Embryonic facial prominence (tissue), 1 donor: ENCODE results near the gene SYP.
A peak's percentile ranks its signal among the peaks of the same experiment; 100 is the strongest.

Experiments used
- DNase-seq: peaks from one replicate; pipeline ENCODE4 v3.0.0-alpha.2; 2016; ENCODE audit errors: extremely low spot score

The SYP gene

DNA sequence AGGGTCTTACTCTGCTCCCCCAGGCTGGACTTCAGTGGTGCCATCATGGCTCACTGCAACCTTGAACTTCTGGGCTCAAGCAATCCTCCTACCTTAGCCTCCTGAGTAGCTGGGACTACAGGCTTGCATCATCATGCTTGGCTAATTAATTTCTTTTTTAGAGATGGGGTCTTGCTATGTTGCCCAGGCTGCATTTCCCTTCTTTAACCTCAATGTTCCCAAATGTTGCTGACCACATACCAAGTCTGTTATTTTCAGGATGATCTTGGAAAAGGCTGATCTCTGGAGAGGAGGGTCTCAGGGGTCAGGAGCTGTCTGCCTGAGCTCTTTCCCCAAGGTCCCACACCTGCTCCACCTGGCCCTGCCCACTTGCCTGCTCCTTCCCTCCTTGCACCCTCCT lies 20.1 kb upstream of the SYP start:
- DNase-seq, result no peak

DNA sequence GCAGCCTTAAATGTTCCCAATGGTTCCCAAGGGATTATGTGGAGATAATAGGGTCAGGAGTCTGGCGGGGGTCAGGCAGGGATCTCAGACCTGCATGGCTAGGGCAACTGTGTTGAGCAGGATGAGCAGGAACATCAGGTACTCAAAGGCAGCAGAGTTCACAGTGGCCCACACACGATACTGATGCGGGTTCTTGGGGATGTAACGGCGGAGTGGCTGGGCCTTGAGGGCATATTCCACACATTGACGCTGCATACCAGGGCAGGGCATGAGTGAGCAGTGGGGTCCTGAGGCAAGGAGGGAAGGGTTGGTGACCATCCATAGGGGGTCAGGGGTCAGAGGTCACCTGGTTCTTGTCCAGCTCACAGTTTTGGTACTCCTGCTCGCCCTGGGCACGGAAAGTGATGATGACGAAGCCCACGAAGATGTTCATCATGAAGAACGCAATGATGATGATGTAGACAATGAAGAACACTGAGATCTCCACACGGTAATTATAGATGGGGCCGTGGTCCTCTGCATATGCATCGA lies 15.1 kb upstream of the SYP start:
- no peak for DNase-seq

DNA sequence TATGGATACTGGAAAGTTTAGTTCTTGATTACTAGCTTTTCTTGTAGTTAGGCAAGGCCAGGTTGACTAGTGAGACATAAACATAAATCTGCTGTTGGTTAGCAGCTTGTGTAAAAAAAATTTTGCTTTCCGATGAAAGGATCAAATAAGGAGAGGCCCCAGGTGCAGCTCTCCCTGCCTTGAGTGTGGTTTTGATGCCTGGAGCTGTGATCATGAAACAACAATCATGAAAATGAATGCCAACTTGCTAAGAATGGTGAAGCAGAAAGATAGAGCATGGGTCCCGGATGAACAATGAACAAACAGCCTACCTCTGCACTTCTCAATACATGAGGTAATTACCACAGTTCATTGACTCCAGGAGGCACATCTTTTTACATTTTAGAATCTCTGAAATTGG lies 14.4 kb upstream of the SYP start:
- DNase-seq, result no peak

DNA sequence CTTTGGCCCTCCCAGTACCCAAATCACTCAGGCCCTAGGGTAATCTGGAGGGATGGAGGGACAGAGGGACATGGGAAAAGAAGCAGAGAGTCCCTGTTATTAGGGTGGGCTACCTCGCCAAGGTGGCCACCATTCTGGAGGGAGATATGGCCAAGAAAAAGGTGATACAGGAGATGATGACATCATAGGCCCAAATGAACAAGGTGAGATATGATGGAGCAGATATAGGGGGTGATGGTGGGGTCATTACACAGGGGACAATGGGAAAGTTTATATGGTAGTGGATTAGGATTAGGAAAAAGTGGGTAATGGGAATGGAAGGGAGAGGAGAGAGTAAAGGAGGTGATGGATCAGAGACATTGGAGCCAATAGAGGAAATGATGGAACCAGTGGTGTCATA lies 12.9 kb upstream of the SYP start:
- no peak for DNase-seq

GRCh38 chrX:49212209-49212608 lies 12.2 kb upstream of the SYP start:
- no peak for DNase-seq

DNA sequence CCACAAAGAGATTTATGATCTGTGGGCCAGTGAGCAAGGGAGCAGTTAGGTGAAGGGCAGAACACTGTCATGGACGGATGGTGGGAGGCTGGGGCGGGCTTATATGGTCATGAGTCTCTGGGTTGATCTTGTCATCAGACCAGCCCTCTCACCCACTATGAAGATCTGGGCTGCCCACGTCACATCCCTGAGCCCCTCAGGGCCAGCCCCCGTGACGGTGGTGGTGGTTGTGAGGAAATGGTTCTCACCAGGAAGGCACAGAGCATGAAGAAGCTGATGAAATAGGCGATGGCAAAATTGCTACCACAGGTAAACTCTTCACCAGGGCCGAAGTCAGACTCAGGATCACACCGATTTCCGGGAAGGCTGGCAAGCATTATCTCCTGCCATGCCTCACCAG lies 11.1 kb upstream of the SYP start:
- no peak for DNase-seq

GRCh38 chrX:49210406-49210805 lies 10.4 kb upstream of the SYP start:
- DNase-seq, result no peak

GRCh38 chrX:49209434-49210251 lies 9.7 kb upstream of the SYP start:
- DNase-seq, result no peak

GRCh38 chrX:49208399-49208798 lies 8.4 kb upstream of the SYP start:
- DNase-seq, result no peak

DNA sequence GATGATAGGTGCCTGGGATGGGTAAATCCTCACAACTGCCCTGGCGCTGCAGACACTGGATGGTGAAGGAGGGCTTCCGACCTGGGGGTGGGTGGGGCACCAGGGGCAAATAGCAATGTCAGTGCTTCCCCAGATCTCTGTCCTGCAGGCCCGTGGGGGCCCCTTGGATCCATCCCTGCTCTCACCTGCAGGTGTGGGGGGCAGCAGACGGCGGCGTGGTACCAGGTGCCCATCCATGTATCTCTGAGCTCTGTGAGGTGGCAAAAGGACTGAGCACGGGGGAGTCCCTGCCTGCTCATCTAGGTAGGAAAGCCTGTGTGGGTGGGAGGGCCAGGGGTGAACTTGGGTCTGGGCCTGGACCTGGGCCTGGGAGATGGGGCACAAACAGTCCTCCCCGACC lies 6.5 kb upstream of the SYP start:
- no peak for DNase-seq

DNA sequence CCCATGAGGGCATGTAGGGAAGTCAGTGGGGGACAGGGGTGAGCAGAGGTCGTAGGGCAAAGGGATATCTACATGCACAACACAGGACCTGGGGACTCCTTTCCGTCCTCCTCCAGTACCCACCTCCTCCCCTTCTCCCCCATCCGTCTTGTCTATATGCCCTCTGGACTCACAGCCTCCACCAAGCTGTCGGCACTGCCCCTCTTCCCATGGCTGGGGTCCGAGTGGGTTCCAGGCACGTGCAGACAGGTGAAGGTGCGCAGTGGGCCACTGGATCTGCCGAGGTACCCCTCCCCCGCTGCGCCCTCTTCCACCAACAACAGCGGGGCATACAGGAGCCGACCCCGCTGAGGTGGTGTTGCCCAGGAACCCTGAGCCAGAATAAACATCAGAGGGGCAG lies 5.5 kb upstream of the SYP start:
- DNase-seq, result no peak

GRCh38 chrX:49204709-49205108 lies 4.7 kb upstream of the SYP start:
- DNase-seq, result no peak

DNA sequence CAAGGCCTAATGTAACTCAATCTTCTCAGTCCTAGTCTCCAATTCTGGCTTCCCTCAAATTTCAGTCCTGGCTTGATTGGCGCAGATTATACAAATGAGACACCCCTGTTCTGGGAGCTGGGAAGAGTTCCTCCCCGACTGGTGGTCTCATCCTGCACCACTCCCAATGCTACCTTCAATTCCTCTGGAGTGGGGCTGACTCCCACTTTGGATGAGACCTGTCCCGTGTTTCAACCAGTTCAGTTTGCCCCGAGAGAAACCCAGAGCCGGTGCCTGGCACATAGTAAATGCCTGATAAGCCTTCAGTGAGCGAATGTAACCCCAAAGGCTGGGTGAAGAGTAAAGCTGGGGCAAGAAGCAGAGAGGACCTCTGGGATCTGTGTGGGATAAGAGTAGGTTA lies 4.0 kb upstream of the SYP start:
- DNase-seq, result no peak

DNA sequence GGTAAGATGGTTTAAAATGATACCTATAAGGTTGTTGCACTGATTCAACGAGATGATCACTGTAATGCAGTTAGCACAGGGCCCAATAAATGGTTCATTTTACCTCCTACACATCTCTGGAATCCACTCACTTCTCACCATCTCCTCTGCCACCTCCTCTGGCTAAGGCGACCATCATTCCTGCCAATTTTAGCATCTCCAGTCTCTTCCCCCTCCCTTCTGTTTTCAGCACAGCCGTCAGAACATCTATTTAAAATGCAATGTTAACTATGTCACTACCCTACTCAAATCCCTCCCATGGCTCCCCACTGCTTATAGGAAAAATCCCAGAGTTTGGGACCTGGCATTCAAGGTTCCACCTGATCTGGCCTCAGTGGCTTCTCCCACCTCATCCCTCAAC lies 3.5 kb upstream of the SYP start:
- no peak for DNase-seq

- no peak for DNase-seq
These were observed 2.0 kb upstream of the SYP start for GRCh38 chrX:49202022-49202421.

GRCh38 chrX:49199315-49199595 lies 738 bp downstream of the SYP start:
- DNase-seq, result no peak

GRCh38 chrX:49198540-49199314 lies 1.3 kb downstream of the SYP start:
- no peak for DNase-seq

DNA sequence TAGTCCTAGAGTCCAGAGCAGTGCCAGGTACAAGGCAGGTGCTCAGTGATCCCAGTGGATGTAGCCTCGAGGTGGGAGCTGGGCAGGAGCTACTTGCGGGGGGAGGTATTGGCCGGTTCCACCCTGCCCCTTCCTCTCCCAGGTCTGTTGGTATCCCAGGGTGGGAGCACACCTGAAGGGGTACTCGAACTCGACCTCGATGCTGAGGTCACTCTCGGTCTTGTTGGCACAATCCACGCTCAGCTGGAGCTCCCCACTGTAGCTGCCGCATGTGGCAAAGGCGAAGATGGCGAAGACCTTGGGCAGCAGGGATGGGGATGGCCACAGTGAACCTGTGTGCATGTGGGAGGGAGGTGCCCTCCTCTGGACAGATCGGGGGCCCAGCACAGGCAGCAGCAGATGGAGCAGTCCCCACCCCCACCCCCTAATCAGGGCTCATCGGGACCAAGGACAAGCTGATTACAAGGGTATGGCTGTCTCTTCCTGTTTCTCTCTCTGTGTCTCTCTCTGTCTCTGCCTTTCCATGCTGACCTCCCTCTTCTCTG lies 2.4 kb downstream of the SYP start:
- DNase-seq, result no peak

DNA sequence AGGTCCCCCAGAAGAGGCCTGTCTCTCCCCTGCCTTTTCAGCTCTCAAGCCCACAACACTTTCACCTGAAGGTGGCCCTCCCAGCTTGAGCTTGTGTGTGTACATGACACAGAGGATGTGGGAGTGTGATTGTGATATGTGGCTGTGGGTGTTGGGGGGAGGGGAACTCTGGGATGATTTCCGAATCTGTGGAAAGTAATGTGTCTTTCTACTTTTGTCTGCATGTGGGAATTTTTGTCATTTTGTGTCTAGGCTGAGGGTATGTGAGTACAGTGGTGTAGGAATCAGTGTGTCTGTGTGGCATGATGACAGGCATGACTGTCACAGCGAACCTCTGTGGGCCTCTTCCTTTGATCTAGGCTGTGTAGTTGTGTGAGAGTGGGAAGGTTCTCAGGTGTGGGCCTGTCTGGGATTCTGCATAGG lies 6.4 kb downstream of the SYP start:
- no peak for DNase-seq

DNA sequence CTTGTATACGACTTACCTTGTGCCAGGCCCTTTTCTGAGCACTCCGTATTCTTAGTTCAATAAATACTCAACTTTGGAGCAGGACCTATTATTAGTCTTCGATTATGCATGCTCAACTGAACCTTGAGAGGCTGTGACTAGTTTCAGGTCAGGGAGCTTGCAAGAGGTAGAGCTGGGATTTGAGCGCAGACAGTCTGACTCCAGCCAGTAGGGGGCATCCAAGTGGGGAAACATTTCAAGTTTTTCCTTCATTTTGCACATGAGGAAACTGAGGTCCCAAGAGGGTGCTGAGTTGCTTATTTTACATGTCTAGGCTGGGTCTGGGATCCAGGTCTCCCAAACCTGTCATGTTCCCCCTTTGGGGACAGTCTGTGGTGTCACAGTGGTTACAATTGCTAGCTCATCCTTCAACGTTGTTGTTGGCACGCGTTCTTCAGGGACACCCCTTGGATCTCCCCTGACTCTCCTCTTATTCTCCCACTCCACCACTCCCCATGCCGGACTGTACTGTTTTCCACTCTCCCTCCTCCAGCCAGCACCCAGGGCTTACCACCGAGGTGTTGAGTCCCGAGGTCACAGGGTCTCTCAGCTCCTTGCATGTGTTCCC lies 7.2 kb downstream of the SYP start:
- DNase-seq, result no peak

- no peak for DNase-seq
These were observed 8.4 kb downstream of the SYP start for GRCh38 chrX:49191574-49192011.

- DNase-seq, result peak; percentile 95
These were observed 9.0 kb downstream of the SYP start for GRCh38 chrX:49190821-49191573.
